HG02938 (cell line): ENCODE results near the gene KIF19.
"Not testable (repeated sequence)": the region's sequence is repeated elsewhere in the genome, so short reads cannot be mapped to it uniquely, and the experiment has no call there.

ENCODE experiments used
- ATAC-seq: cut with Tn5 transposase; IDR thresholded peaks from one replicate; pipeline ENCODE4 v1.9.1; 2021; ENCODE audit warnings: mild to moderate bottlenecking, moderate library complexity; ENCODE audit not compliant: unreplicated experiment

The KIF19 gene, protein sequence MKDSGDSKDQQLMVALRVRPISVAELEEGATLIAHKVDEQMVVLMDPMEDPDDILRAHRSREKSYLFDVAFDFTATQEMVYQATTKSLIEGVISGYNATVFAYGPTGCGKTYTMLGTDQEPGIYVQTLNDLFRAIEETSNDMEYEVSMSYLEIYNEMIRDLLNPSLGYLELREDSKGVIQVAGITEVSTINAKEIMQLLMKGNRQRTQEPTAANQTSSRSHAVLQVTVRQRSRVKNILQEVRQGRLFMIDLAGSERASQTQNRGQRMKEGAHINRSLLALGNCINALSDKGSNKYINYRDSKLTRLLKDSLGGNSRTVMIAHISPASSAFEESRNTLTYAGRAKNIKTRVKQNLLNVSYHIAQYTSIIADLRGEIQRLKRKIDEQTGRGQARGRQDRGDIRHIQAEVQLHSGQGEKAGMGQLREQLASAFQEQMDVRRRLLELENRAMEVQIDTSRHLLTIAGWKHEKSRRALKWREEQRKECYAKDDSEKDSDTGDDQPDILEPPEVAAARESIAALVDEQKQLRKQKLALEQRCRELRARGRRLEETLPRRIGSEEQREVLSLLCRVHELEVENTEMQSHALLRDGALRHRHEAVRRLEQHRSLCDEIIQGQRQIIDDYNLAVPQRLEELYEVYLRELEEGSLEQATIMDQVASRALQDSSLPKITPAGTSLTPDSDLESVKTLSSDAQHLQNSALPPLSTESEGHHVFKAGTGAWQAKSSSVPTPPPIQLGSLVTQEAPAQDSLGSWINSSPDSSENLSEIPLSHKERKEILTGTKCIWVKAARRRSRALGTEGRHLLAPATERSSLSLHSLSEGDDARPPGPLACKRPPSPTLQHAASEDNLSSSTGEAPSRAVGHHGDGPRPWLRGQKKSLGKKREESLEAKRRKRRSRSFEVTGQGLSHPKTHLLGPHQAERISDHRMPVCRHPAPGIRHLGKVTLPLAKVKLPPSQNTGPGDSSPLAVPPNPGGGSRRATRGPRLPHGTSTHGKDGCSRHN

DNA sequence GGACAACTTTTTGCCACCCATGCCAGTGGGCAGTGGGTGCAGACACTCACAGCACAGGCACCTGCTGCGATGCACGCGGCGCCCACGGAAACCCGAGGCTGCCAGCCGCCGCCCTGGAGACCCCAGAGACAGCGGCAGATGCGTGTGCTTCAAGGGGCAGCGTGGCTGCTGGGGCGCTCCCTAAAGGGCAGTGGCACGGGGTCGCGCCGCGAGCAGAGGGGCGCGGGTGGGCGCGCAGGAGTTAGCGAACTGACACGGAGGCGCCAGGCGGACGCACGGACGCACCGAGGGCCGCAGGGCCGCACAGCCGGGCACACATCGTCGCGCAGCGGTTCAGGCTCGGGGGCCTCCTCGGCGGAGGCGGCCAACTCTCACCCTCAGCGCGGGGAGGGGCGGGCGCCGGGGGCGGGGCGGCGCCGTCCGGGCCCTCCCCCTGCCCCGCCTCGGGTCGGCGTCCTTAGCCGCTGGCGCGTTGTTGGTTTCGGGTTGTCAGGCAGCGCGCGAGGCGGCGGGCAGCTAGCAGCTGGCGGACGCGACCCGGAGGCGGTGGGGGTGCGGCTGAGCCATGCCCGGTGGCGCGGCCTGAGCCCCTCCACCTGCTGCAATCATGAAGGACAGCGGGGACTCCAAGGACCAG lies at the start of gene KIF19:
TSS of gene KIF19 (plus strand) at position 484 of the 637 bp plus-strand sequence. CDS start at position 608, 124 bp downstream.
- ATAC-seq = no peak

DNA sequence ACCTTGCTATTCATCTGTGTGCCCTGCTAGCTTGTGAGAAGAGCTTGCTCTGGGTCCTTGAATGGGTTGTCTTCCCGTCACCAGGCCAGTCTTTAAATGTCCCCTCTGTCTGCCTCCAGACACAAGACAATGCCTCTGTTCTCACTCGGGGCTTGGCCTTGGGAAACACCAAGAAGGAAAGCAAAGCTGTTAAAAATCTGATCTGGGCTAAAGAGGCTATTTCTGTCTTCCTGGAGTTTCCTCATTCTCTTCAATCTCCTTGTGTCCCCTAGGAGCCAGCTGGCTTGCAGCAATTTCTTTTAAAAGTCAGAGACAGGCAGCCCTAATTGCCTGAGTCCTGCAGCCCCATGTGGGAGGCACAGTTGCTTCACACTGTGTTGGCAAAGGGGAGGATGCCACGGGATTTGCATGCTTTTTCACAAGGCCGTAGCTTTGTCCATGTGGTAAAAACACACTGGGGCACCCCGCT lies 49.5 kb upstream of the KIF19 start:
- ATAC-seq = no peak

DNA sequence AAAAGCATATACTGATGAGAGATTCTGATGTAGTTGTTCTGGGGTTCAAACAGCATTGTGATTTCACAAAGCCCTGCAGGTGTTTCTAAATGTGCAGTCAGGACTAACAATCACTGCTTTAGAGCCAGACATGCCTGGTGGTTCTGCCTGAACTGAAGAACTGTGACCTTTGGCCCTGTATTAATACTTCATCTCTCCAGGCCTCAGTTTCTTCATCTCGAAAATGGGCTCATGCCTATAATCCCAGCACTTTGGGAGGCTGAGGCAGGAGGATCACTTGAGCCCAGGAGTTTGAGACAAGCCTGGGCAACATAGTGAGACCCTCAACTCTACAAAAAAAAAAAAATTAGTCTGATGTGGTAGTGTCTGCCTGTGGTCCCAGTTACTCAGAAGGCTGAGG lies 48.1 kb upstream of the KIF19 start:
- no peak for ATAC-seq

DNA sequence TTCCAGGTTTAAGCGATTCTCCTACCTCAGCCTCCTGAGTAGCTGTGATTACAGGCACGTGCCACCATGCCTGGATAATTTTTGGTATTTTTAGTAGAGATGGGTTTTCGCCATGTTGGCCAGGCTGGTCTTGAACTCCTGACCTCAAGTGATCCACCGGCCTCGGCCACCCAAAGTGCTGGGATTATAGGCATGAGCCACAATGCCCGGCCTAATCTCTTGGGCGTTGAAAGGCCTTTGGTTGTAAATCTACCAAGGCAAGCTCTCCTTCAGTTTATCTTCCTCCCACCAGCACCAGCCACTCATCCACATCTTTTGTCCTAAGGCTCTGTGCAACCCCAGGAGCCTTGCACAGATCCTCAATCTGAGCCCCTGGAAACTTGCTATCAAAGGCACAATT lies 46.4 kb upstream of the KIF19 start:
- not testable (repeated sequence) for ATAC-seq

DNA sequence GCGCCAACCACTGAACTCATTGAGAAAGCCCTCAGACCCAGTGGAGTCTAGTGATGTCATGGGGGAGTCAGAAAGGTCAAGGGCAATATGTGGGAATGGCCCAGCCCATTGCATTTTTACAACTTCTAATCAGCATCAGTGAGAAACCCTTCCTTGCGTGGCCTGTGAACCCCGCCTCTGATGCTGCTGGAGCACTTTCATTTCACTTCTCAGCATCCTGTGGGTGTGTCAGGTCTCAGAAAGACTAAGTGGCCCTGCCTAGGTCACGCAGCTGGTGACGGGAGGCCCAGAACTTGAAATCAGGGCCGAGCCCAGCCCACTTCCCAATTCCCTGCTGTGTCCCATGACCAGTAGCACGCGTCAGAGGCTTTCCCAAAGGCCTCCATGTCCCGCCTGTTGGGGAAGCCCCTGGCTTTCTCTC lies 45.9 kb upstream of the KIF19 start:
- no peak for ATAC-seq

DNA sequence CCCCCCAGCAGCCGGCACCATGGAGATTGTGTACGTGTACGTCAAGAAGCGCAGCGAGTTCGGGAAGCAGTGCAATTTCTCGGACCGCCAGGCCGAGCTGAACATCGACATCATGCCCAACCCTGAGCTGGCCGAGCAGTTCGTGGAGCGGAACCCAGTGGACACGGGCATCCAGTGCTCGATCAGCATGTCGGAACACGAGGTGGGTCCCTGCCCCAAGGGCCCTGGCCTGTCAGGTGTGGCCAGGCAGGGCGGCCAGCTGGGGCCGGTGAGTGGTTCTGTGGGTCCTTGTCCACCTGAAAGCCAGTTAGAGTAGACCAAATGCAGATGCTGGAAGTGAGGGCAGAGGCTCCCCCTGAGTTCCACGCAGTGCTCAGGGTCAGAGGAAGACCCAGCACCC lies 44.2 kb upstream of the KIF19 start:
- no peak for ATAC-seq

DNA sequence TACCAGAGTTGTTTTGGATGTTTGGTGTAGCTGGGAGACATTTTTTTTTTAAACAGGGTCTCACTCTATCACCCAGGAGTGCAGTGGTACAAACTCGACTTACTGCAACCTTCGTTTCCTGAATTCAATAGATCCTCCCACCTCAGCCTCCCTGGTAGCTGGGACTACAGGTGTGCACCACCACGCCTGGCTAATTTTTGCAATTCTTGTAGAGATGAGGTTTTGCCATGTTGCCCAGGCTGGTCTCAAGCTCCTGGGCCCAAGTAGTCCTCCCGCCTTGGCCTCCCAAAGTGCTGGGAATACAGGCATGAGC lies 43.8 kb upstream of the KIF19 start:
- ATAC-seq = not testable (repeated sequence)

DNA sequence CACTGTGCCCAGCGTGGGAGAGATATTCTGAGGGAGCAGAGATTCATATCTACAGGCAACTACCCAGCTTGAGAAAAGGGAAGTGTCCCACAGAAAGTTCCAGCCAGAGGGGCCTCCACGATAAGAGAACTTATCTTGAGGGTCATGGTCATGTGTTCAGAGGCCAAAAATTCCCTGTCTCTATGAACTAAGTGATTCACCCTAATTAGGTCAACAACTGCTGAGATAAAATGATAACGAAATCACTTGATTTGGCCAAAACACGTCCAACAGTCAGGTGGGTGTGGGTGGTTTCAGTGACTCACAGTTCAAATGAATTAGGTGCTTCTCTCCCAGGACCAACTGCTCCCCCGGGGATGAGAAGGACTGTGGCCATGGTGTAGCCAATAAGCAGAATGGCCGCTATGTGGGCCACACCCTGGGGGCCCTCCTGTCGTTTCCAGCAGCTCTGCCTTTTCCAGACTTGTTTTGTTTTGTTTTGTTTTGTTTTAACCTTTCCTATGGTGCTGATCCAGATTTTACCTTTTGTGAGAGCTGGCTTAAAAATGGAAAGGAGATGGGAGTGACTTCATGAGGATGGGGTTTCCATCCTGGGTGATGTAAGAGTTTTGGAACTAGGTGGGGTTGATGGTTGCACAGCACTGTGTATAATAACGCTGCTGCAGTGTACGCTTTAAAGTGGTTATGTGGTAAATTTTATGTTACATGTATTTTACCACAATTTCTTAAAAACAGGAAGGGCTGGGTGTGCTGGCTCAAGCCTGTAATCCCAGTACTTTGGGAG lies 43.2 kb upstream of the KIF19 start:
- ATAC-seq = no peak

DNA sequence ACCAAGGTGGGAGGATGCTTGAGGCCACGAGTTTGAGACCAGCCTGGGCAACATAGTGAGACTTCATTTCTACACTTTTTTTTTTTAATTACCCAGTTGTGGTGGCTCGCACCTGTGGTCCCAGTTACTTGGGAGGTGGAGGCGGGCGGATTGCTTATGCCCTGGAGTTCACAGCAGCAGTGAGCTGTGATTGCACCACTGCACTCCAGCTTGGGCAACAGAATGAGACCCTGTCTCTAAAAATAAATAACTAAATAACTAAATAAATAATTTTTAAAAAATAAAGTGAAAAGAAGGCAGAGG lies 42.7 kb upstream of the KIF19 start:
- ATAC-seq = no peak

DNA sequence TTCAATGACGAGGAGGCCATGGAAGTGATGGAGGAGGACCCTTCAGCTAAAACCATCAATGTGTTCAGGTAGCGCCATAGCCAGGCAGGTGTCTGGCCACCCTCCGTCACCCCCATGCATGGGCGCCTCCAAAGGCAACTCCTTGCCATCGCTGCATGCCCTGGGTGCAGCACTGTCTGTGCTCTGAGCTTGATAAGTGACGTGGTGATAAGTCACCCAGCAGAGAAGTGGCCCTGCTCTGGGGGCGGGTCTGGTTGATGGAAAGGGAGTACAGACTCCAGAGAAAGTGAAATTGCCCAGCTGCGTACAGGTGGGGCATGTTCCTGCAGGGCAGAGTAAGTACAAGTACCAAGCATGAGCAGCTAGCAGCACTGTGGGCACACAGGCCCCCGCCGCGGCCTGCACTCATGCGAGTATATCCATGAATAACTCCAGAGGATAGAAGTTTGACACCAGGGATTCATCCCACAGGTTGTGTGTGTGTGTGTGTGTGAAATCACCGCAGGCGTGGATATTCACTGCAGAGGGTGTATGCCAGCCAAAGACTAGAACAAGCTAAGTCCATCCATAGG lies 38.9 kb upstream of the KIF19 start:
- no peak for ATAC-seq

DNA sequence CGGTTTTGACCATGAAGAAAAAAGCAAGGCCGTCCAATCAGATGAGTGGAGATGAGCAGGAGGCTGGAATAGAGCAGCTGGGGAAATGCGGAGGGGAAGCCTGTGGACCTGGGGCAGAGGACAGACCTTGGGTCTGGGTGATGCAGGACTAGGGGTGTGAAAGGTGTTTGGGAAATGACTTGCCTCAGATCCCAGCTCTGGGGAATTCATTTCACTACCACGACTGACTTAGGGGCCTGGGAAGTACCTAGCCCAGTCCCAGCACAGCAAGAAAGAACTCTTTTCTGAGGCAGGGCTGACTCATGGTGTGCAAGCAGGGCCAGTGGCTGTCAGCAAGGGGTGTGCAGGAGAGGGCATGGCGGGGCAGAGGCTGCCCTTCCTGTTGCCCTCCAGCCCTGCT lies 37.2 kb upstream of the KIF19 start:
- no peak for ATAC-seq

DNA sequence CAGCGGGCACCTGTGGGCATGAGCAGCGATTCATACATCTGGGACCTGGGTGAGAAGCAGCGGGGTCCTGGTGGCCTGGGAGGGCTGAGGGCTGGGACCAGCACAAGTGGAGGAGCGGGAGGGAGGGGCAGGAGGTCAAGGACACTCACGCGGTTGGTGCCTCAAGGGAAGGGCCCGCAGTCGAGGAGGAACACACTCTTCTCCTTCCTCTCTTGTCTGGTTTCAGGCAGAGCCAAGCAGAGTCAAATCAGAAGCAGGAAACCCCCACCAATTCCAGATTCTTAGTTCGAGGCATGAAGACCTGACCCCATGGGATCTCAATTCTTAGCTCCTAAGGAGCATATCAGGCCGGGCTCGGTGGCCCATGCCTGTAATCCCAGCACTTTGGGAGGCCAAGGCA lies 36.3 kb upstream of the KIF19 start:
- ATAC-seq = no peak

DNA sequence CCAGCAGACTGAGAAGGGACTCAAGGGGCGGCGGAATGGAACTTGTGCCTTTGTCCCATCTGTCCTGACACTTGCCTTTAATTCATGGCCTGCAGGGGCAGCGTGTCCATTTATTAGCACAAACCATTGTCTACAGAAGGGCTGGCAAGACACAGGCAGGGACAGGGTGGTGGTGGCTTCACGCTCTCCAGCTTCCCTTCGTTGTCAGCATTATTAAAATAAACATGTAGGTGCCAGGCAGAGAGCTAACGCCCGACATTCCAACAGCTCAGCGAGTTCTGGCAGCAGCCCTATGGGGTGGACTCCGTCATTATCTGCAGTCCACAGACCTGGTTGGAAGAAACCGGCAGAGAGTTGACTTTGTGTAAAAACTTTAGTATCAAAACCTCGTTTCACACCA lies 35.7 kb upstream of the KIF19 start:
- no peak for ATAC-seq

DNA sequence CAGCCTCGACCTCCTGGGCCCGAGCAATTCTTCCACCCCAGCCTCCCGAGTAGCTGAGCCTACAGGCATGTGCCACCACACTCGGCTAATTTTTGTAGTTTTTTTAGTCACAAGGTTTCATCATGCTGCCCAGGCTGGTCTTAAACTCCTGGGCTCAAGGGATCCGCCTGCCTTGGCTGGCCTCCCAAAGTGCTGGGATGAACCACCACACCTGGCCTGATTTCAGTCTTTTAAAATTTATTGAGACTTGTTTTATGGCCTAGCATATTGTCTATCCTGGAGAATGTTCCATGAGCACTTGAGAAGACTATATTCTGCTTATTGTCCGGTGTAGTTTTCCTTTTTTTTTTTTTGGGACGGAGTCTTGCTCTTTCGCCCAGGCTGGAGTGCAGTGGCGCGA lies 33.5 kb upstream of the KIF19 start:
- ATAC-seq = no peak

DNA sequence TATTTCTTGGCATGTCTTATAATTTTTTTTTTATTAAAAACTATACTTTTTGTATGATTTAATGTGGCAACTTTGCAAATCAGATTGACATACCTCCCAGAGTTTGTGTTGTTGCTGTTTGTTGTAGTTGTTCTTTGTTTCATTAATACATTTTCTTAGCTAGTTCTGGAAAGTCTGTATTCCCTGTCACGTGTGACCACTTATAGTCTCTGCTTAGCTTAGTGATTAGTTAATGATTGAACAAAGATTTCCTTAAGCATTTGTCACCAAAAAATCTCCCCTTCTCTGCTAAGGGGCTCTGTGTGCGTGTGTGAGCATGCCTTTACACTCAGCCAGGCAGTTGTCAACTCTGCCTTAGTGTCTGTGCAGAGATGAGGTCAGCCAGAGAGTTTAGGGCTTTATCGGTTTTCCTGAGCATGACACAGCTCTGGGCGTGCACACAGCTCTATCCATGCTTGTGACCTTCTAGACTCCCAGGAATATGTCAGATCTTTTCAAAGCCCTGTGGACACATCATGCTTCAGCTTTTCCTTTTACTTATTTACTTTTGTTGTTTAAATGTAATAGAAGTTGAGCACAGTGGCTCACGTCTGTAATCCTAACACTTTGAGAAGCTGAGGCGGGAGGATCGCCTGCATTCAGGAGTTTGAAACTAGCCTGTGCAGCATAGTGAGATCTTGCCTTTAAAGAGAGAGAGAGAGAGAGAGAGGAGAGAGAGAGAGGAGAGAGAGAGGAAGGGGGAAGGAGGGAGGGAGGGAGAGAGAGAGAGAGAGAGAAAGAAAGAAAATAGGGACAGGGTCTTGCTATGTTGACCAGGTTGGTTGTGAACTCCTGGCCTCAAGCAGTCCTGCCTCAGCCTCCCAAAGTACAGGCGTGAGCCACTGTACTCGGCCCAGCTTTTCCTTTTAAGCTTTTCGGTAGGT lies 30.1 kb upstream of the KIF19 start:
- no peak for ATAC-seq

DNA sequence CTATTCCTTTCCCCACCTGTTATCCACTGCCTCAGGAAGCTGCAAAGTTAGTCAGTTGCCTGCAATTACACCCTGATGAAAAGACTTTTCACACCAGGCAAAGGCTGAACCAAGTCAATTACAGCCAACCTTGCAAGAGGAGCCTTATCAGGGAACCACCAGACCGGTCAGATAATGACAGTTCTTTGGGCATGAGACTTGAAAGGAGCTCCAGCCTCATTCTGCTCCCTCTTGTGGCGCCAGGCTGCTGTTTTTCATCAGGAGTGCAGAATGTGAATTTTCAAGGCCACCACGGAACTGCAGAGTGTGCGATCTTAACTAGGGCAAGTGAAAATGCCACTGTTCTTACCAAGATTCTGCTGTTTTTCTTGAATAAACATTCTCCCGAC lies 29.5 kb upstream of the KIF19 start:
- ATAC-seq = no peak

DNA sequence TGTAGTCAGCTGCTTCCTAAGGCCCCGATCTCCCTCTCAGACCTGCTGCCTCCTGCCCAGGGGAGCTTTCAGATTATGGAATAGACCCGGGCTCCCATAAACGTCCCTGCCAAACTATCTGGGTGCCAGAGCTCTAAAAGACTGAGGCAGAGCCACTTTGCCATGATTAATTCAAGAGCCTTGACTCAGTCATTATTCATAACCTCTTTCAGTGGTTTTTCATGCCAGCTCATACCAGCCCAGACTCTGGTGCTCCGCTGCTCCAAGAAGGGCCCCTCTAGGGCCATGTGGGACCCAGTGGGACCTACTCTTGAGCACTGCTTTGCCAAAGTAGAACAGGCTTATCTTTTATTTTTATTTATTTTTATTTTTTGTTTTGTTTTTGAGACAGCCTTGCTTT lies 28.1 kb upstream of the KIF19 start:
- no peak for ATAC-seq

DNA sequence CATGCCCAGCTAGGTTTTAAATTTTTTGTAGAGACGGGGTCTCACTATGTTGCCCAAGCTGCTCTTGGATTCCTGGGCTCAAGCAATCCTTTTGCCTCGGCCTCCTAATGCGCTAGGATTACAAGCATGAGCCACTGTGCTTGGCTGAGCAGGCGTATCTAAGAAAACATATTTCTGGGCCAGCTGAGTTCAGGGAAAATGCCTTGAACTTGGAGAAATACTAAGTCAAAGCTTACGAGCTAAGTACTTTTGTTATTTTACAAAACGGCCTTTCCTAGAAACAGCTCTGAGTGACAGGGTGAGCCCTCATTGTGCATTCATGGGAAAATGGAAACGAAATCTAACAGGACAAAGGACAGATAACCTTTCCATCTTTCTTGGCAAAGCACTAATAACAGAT lies 27.2 kb upstream of the KIF19 start:
- ATAC-seq = no peak

DNA sequence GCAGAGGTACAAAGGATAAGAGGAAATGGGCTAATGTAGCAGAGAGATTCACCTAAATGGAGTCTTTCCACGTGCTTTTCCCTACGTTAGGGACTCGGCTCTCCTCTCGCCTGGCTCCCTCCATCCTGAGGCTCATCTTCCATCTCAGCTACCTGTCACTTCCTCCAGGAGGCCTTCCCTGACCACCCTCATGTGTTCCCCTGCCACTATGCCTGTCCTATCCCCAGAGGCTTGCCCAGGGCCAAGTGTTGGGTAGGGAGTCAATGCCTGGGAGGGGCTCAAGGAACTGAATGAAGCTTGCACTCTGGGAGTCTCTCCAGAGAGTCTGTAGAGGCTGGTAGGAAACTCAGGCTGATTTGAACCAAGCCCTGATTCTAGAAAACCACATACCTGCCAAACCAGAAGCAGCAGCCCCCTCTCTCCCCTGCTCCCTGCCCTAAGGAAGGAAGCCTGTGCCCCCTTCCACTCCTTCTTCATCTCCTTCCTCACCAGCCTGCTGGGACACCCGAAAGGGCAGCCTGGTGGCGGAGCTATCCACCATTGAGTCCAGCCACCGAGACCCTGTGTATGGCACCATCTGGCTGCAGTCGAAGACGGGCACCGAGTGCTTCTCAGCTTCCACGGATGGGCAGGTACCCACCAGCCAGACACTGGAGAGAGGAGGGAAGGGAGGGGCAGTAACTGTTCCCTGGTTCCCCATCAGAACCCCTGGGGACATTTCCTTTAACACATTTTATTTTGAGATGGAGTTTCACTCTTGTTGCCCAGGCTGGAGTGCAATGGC lies 26.6 kb upstream of the KIF19 start:
- no peak for ATAC-seq
